ENCODE results near the gene CACNA1C. TPM values are rescaled to one million over a fixed set of nuclear protein-coding genes. Genes with fewer than 3 reads are reported as not detected.

CACNA1C gene
- total RNA-seq, 2 donors from 2014 or later, result 0.86 to 6.3 TPM

DNA sequence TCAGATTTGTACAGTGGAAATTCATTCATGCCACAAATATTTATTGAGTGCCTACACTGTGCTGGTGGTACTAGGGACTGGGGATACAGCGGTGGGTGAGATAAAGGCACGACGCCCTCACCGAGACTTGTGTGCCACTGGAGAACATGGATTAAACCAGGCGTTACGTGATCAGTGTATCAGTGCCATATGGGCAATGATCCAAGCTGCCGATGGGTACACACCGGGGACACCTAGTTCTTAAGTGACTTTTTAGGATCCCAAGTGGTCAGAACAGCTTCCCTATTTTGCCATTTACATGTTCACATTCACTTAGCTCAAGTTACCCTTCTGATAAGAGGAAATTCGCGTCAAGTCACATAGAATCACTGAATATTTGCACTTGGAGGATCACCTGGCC is 236.7 kb downstream of the CACNA1C start:
- no peak overlapping the region for H3K9ac ChIP-seq (ENCODE audit: extremely low read depth, low read length, poor library complexity, severe bottlenecking)
- H3K4me1 ChIP-seq (ENCODE audit: control insufficient read depth, insufficient read depth, low read length), result no peaks in the 10 kb centered on the region
- Mint-ChIP-seq H3K27ac (no peak overlapping the region), H3K9me3 (no peaks in the 10 kb centered on the region), H3K36me3 (ENCODE audit: low read depth) (no peaks in the 10 kb centered on the region), H3K4me3 (no peak overlapping the region), H3K4me1 (peaks cover 28% of the 10 kb centered on the region), H3K27me3 (ENCODE audit: insufficient read depth) (no peaks in the 10 kb centered on the region)
- TF ChIP-seq, protein P1, sequence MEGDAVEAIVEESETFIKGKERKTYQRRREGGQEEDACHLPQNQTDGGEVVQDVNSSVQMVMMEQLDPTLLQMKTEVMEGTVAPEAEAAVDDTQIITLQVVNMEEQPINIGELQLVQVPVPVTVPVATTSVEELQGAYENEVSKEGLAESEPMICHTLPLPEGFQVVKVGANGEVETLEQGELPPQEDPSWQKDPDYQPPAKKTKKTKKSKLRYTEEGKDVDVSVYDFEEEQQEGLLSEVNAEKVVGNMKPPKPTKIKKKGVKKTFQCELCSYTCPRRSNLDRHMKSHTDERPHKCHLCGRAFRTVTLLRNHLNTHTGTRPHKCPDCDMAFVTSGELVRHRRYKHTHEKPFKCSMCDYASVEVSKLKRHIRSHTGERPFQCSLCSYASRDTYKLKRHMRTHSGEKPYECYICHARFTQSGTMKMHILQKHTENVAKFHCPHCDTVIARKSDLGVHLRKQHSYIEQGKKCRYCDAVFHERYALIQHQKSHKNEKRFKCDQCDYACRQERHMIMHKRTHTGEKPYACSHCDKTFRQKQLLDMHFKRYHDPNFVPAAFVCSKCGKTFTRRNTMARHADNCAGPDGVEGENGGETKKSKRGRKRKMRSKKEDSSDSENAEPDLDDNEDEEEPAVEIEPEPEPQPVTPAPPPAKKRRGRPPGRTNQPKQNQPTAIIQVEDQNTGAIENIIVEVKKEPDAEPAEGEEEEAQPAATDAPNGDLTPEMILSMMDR (conservative IDR thresholded peaks at IDR 0.05), result no peak
- no peak overlapping the region for H3K4me3 ChIP-seq (ENCODE audit: low read length)
- WGBS, 2 experiments (ENCODE audit: insufficient coverage in 1 of 2, insufficient read length in 1 of 2), result 97 to 99% methylated on average over 10 of the region's 10 CpGs
- H3K27me3 ChIP-seq (ENCODE audit: control insufficient read depth, insufficient read depth, low read length, poor library complexity, severe bottlenecking), result no peaks in the 10 kb centered on the region
- H3K27ac ChIP-seq (ENCODE audit: low read depth, low read length), result no peak overlapping the region
- no peaks in the 10 kb centered on the region for H3K36me3 ChIP-seq (ENCODE audit: control insufficient read depth, insufficient read depth, low read length)
- peak; percentile 38 for DNase-seq
- no peaks in the 10 kb centered on the region for H3K9me3 ChIP-seq (ENCODE audit: control insufficient read depth, low read length)

DNA sequence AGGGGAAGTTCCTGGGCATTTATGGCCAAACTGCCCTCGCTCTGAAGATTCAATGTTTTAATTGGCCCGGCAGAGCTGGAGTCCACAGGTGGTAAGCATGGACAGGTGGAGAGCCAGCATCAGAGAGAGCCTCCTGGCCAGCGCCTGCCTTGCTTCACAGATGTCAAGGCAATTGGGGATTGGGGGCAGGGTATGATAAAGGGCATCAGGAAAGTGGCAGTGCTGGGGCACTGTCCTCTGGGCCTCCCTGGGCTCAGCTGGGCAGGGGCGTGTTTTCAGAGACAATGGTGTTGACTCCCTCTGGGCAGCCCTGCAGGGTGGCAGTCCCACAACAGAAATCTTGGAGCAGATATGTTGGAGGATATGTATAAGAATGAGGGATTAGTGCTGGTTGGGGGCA is 237.3 kb downstream of the CACNA1C start:
- peaks cover 28% of the 10 kb centered on the region for H3K4me1 Mint-ChIP-seq
- 87 to 97% methylated on average over 3 to 4 of the region's 4 CpGs for WGBS, 2 experiments (ENCODE audit: insufficient coverage in 1 of 2, insufficient read length in 1 of 2)
- Histone ChIP-seq H3K27me3 (ENCODE audit: control insufficient read depth, insufficient read depth, low read length, poor library complexity, severe bottlenecking) (no peaks in the 10 kb centered on the region), H3K27ac (ENCODE audit: low read depth, low read length) (no peak overlapping the region), H3K9ac (ENCODE audit: extremely low read depth, low read length, poor library complexity, severe bottlenecking) (no peak overlapping the region), H3K36me3 (ENCODE audit: control insufficient read depth, insufficient read depth, low read length) (no peaks in the 10 kb centered on the region), H3K4me1 (ENCODE audit: control insufficient read depth, insufficient read depth, low read length) (no peaks in the 10 kb centered on the region), H3K9me3 (ENCODE audit: control insufficient read depth, low read length) (no peaks in the 10 kb centered on the region), H3K4me3 (ENCODE audit: low read length) (no peak overlapping the region)
- H3K9me3 Mint-ChIP-seq, result no peaks in the 10 kb centered on the region
- H3K27ac Mint-ChIP-seq, result no peak overlapping the region
- TF ChIP-seq, protein P1 (conservative IDR thresholded peaks at IDR 0.05), result no peak
- H3K36me3 Mint-ChIP-seq (ENCODE audit: low read depth), result no peaks in the 10 kb centered on the region
- peak; percentile 38 for DNase-seq
- H3K27me3 Mint-ChIP-seq (ENCODE audit: insufficient read depth), result no peaks in the 10 kb centered on the region
- no peak overlapping the region for H3K4me3 Mint-ChIP-seq

GRCh38 chr12:2290516-2291065 is 237.8 kb downstream of the CACNA1C start:
- WGBS, 2 experiments (ENCODE audit: insufficient coverage in 1 of 2, insufficient read length in 1 of 2), result 92 to 100% methylated on average over 2 to 6 of the region's 6 CpGs

More at GRCh38 chr12:2290516-2291065, 237.8 kb downstream of the CACNA1C start:
- H3K9me3 Mint-ChIP-seq, result no peaks in the 10 kb centered on the region
- H3K4me3 Mint-ChIP-seq, result no peak overlapping the region
- H3K36me3 ChIP-seq (ENCODE audit: control insufficient read depth, insufficient read depth, low read length), result no peaks in the 10 kb centered on the region
- H3K36me3 Mint-ChIP-seq (ENCODE audit: low read depth), result no peaks in the 10 kb centered on the region
- no peaks in the 10 kb centered on the region for H3K4me1 ChIP-seq (ENCODE audit: control insufficient read depth, insufficient read depth, low read length)
- H3K9me3 ChIP-seq (ENCODE audit: control insufficient read depth, low read length), result no peaks in the 10 kb centered on the region
- no peak overlapping the region for H3K27ac Mint-ChIP-seq
- H3K27me3 ChIP-seq (ENCODE audit: control insufficient read depth, insufficient read depth, low read length, poor library complexity, severe bottlenecking), result no peaks in the 10 kb centered on the region
- H3K4me3 ChIP-seq (ENCODE audit: low read length), result no peak overlapping the region
- H3K9ac ChIP-seq (ENCODE audit: extremely low read depth, low read length, poor library complexity, severe bottlenecking), result no peak overlapping the region
- H3K4me1 Mint-ChIP-seq, result peaks cover 30% of the 10 kb centered on the region
- no peaks in the 10 kb centered on the region for H3K27me3 Mint-ChIP-seq (ENCODE audit: insufficient read depth)
- DNase-seq, result peak; percentile 46
- no peak overlapping the region for H3K27ac ChIP-seq (ENCODE audit: low read depth, low read length)
- TF ChIP-seq, protein P1 (conservative IDR thresholded peaks at IDR 0.05), result no peak

Data from endodermal cell (in vitro differentiated cells).